ENCODE measurements around the gene COL4A2.

The COL4A2 gene

GRCh38 chr13:110396476-110396875, 89.4 kb downstream of the COL4A2 start:
- no peaks in the 10 kb centered on the region for H3K27me3 ChIP-seq (ENCODE audit: insufficient read depth, low read length)
- H3K4me1 ChIP-seq (ENCODE audit: insufficient read depth, low read length): peaks cover 4% of the 10 kb centered on the region; the same call in 1 of the 2 replicates
- H3K36me3 ChIP-seq (ENCODE audit: insufficient read depth, low read depth, low read length): no peaks in the 10 kb centered on the region
- H3K9me3 ChIP-seq (ENCODE audit: insufficient read depth, low read depth, low read length): no peaks in the 10 kb centered on the region
- no peak overlapping the region for H3K4me3 ChIP-seq (ENCODE audit: low read length)
- no peak overlapping the region for H3K9ac ChIP-seq (ENCODE audit: low read depth, low read length)
- no peak overlapping the region for H3K27ac ChIP-seq (ENCODE audit: low read length)

- H3K4me3 ChIP-seq (ENCODE audit: low read length): no peak overlapping the region
- no peak overlapping the region for H3K9ac ChIP-seq (ENCODE audit: low read depth, low read length)
- H3K27me3 ChIP-seq (ENCODE audit: insufficient read depth, low read length): no peaks in the 10 kb centered on the region
- peaks cover 4% of the 10 kb centered on the region; the same call in 1 of the 2 replicates for H3K4me1 ChIP-seq (ENCODE audit: insufficient read depth, low read length)
- no peak overlapping the region for H3K27ac ChIP-seq (ENCODE audit: low read length)
- H3K36me3 ChIP-seq (ENCODE audit: insufficient read depth, low read depth, low read length): no peaks in the 10 kb centered on the region
- H3K9me3 ChIP-seq (ENCODE audit: insufficient read depth, low read depth, low read length): no peaks in the 10 kb centered on the region
Measured at GRCh38 chr13:110396913-110397381, 89.9 kb downstream of the COL4A2 start.

- no peaks in the 10 kb centered on the region for H3K27me3 ChIP-seq (ENCODE audit: insufficient read depth, low read length)
- H3K9me3 ChIP-seq (ENCODE audit: insufficient read depth, low read depth, low read length): no peaks in the 10 kb centered on the region
- H3K4me3 ChIP-seq (ENCODE audit: low read length): no peak overlapping the region
- no peak overlapping the region for H3K9ac ChIP-seq (ENCODE audit: low read depth, low read length)
- peaks cover 2% of the 10 kb centered on the region; the same call in 1 of the 2 replicates for H3K4me1 ChIP-seq (ENCODE audit: insufficient read depth, low read length)
- no peak overlapping the region for H3K27ac ChIP-seq (ENCODE audit: low read length)
- H3K36me3 ChIP-seq (ENCODE audit: insufficient read depth, low read depth, low read length): no peaks in the 10 kb centered on the region
Measured at GRCh38 chr13:110397436-110398115, 90.5 kb downstream of the COL4A2 start.

GRCh38 chr13:110398564-110399507, 91.8 kb downstream of the COL4A2 start:
- no peak overlapping the region for H3K4me3 ChIP-seq (ENCODE audit: low read length)
- no peak overlapping the region for H3K9ac ChIP-seq (ENCODE audit: low read depth, low read length)
- H3K36me3 ChIP-seq (ENCODE audit: insufficient read depth, low read depth, low read length): no peaks in the 10 kb centered on the region
- H3K27ac ChIP-seq (ENCODE audit: low read length): no peak overlapping the region
- H3K27me3 ChIP-seq (ENCODE audit: insufficient read depth, low read length): no peaks in the 10 kb centered on the region
- no peaks in the 10 kb centered on the region for H3K9me3 ChIP-seq (ENCODE audit: insufficient read depth, low read depth, low read length)
- H3K4me1 ChIP-seq (ENCODE audit: insufficient read depth, low read length): no peaks in the 10 kb centered on the region

- no peaks in the 10 kb centered on the region for H3K27me3 ChIP-seq (ENCODE audit: insufficient read depth, low read length)
- no peak overlapping the region for H3K27ac ChIP-seq (ENCODE audit: low read length)
- H3K4me1 ChIP-seq (ENCODE audit: insufficient read depth, low read length): no peaks in the 10 kb centered on the region
- H3K9ac ChIP-seq (ENCODE audit: low read depth, low read length): no peak overlapping the region
- no peaks in the 10 kb centered on the region for H3K9me3 ChIP-seq (ENCODE audit: insufficient read depth, low read depth, low read length)
- H3K36me3 ChIP-seq (ENCODE audit: insufficient read depth, low read depth, low read length): no peaks in the 10 kb centered on the region
- no peak overlapping the region for H3K4me3 ChIP-seq (ENCODE audit: low read length)
Measured at GRCh38 chr13:110399801-110400200, 92.7 kb downstream of the COL4A2 start.

GRCh38 chr13:110400786-110401533, 93.9 kb downstream of the COL4A2 start:
- no peaks in the 10 kb centered on the region for H3K4me1 ChIP-seq (ENCODE audit: insufficient read depth, low read length)
- no peaks in the 10 kb centered on the region for H3K9me3 ChIP-seq (ENCODE audit: insufficient read depth, low read depth, low read length)
- H3K27me3 ChIP-seq (ENCODE audit: insufficient read depth, low read length): no peaks in the 10 kb centered on the region
- H3K27ac ChIP-seq (ENCODE audit: low read length): no peak overlapping the region
- H3K9ac ChIP-seq (ENCODE audit: low read depth, low read length): no peak overlapping the region
- H3K36me3 ChIP-seq (ENCODE audit: insufficient read depth, low read depth, low read length): no peaks in the 10 kb centered on the region
- no peak overlapping the region for H3K4me3 ChIP-seq (ENCODE audit: low read length)

- H3K36me3 ChIP-seq (ENCODE audit: insufficient read depth, low read depth, low read length): no peaks in the 10 kb centered on the region
- no peak overlapping the region for H3K9ac ChIP-seq (ENCODE audit: low read depth, low read length)
- no peak overlapping the region for H3K4me3 ChIP-seq (ENCODE audit: low read length)
- H3K27me3 ChIP-seq (ENCODE audit: insufficient read depth, low read length): no peaks in the 10 kb centered on the region
- no peaks in the 10 kb centered on the region for H3K9me3 ChIP-seq (ENCODE audit: insufficient read depth, low read depth, low read length)
- H3K27ac ChIP-seq (ENCODE audit: low read length): no peak overlapping the region
- H3K4me1 ChIP-seq (ENCODE audit: insufficient read depth, low read length): peaks cover 5% of the 10 kb centered on the region; the same call in 1 of the 2 replicates
Measured at GRCh38 chr13:110402299-110403069, 95.4 kb downstream of the COL4A2 start.

GRCh38 chr13:110403315-110403714, 96.2 kb downstream of the COL4A2 start:
- H3K4me1 ChIP-seq (ENCODE audit: insufficient read depth, low read length): peaks cover 6% of the 10 kb centered on the region; the same call in 1 of the 2 replicates
- H3K36me3 ChIP-seq (ENCODE audit: insufficient read depth, low read depth, low read length): no peaks in the 10 kb centered on the region
- no peak overlapping the region for H3K27ac ChIP-seq (ENCODE audit: low read length)
- no peak overlapping the region for H3K4me3 ChIP-seq (ENCODE audit: low read length)
- no peaks in the 10 kb centered on the region for H3K9me3 ChIP-seq (ENCODE audit: insufficient read depth, low read depth, low read length)
- H3K9ac ChIP-seq (ENCODE audit: low read depth, low read length): no peak overlapping the region
- no peaks in the 10 kb centered on the region for H3K27me3 ChIP-seq (ENCODE audit: insufficient read depth, low read length)

- Histone ChIP-seq H3K27ac (ENCODE audit: low read length) (no peak overlapping the region), H3K36me3 (ENCODE audit: insufficient read depth, low read depth, low read length) (peaks cover 1% of the 10 kb centered on the region; the same call in 1 of the 2 replicates), H3K9me3 (ENCODE audit: insufficient read depth, low read depth, low read length) (no peaks in the 10 kb centered on the region), H3K9ac (ENCODE audit: low read depth, low read length) (no peak overlapping the region), H3K27me3 (ENCODE audit: insufficient read depth, low read length) (no peaks in the 10 kb centered on the region), H3K4me1 (ENCODE audit: insufficient read depth, low read length) (peaks cover 6% of the 10 kb centered on the region; the same call in 1 of the 2 replicates), H3K4me3 (ENCODE audit: low read length) (no peak overlapping the region)
Measured at GRCh38 chr13:110403721-110404120, 96.6 kb downstream of the COL4A2 start.

- no peak overlapping the region for H3K4me3 ChIP-seq (ENCODE audit: low read length)
- H3K4me1 ChIP-seq (ENCODE audit: insufficient read depth, low read length): peaks cover 6% of the 10 kb centered on the region; the same call in 1 of the 2 replicates
- no peaks in the 10 kb centered on the region for H3K9me3 ChIP-seq (ENCODE audit: insufficient read depth, low read depth, low read length)
- no peak overlapping the region for H3K27ac ChIP-seq (ENCODE audit: low read length)
- H3K36me3 ChIP-seq (ENCODE audit: insufficient read depth, low read depth, low read length): peaks cover 5% of the 10 kb centered on the region; the same call in 1 of the 2 replicates
- H3K9ac ChIP-seq (ENCODE audit: low read depth, low read length): no peak overlapping the region
- H3K27me3 ChIP-seq (ENCODE audit: insufficient read depth, low read length): no peaks in the 10 kb centered on the region
Measured at GRCh38 chr13:110404321-110404720, 97.2 kb downstream of the COL4A2 start.

All from iPS-20b (cell line).